ENCODE results near the gene ACTMAP.

DNA sequence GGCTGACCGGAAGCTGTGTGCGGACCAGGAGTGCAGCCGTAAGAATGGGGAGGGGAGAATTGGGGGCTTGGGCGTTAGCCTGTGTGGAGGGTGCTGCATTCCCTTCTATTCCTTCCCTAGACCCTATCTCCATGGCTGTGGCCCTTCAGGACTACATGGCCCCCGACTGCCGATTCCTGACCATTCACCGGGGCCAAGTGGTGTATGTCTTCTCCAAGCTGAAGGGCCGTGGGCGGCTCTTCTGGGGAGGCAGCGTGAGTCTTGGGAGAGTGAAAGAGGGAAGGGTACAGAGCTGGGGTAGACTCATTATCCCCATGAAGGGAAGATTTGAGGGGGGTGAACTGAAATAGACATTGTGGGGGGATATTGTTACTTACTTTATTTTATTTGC is 25.4 kb upstream of the ACTMAP start:
- no peak for TF ChIP-seq POLR2A (IDR thresholded peaks at IDR 0.05)
- TF ChIP-seq, protein P1, sequence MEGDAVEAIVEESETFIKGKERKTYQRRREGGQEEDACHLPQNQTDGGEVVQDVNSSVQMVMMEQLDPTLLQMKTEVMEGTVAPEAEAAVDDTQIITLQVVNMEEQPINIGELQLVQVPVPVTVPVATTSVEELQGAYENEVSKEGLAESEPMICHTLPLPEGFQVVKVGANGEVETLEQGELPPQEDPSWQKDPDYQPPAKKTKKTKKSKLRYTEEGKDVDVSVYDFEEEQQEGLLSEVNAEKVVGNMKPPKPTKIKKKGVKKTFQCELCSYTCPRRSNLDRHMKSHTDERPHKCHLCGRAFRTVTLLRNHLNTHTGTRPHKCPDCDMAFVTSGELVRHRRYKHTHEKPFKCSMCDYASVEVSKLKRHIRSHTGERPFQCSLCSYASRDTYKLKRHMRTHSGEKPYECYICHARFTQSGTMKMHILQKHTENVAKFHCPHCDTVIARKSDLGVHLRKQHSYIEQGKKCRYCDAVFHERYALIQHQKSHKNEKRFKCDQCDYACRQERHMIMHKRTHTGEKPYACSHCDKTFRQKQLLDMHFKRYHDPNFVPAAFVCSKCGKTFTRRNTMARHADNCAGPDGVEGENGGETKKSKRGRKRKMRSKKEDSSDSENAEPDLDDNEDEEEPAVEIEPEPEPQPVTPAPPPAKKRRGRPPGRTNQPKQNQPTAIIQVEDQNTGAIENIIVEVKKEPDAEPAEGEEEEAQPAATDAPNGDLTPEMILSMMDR (IDR thresholded peaks at IDR 0.05) = no peak

Measured in adrenal gland (tissue), 5 donors.